Chondrocyte (in vitro differentiated cells): ENCODE measurements around the gene ZPLD1. TPM values are rescaled to one million over a fixed set of nuclear protein-coding genes. Genes with fewer than 3 reads are reported as not detected.

Experiments
- DNase-seq: peaks from one replicate; pipeline ENCODE4 v3.0.0; 2021; ENCODE audit warnings: mixed read lengths, low spot score
- H3K27ac Mint-ChIP-seq: one replicate; pipeline ENCODE4 v1.8.0; 2021; ENCODE audit warnings: mild to moderate bottlenecking, moderate library complexity, mixed read lengths; ENCODE audit not compliant: unreplicated experiment
- H3K27me3 Mint-ChIP-seq: 2 replicates; pipeline ENCODE4 v1.8.0; 2021; ENCODE audit warnings: low read depth, mixed read lengths
- H3K36me3 Mint-ChIP-seq: 2 replicates; pipeline ENCODE4 v1.8.0; 2021; ENCODE audit warnings: low read depth, mixed read lengths
- H3K4me1 Mint-ChIP-seq: 2 replicates; pipeline ENCODE4 v1.8.0; 2021; ENCODE audit warnings: low read depth, mild to moderate bottlenecking, mixed read lengths
- H3K4me3 Mint-ChIP-seq: one replicate; pipeline ENCODE4 v1.8.0; 2021; ENCODE audit warnings: mild to moderate bottlenecking, moderate library complexity, mixed read lengths; ENCODE audit not compliant: unreplicated experiment
- H3K9me3 Mint-ChIP-seq: 2 replicates; pipeline ENCODE4 v1.8.0; 2021; ENCODE audit warnings: low read depth, mixed read lengths
- total RNA-seq: library from RNA; stranded (reverse); gene quantifications from 3 replicates; pipeline ENCODE4 v1.2.1, GENCODE V29; 2021
- TF ChIP-seq, protein P1 (sequence below): fragments of 200-600 bp; sonication (generic); IDR thresholded peaks from 2 replicates; pipeline ENCODE4 v1.5.0; 2021; ENCODE audit warnings: antibody characterized with exemption, mild to moderate bottlenecking, moderate library complexity

ZPLD1 gene
- total RNA-seq, 1 donor from 2014 or later: not detected

DNA sequence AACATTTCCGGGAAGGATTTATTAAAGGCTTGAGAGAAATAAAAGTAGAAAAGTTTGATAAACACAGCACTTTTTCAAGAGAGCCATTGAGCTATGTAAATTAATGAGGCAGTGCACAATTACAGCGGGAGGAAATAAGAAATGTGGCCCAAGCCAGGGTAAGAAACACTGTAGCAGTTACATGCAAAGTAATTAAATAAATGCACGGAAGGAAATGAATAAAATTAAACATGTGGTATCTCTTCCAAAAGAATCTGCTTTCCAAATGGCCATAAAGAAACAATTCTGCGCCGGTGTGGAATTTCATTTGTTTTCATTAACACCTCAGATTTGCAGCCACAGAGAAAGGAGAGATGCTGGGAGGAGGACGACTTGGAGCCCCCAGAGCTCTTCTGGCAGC, 35.3 kb downstream of the ZPLD1 start:
- no peak for DNase-seq
- H3K27ac Mint-ChIP-seq: no peak overlapping the region
- peaks cover 3% of the 10 kb centered on the region for H3K9me3 Mint-ChIP-seq
- H3K36me3 Mint-ChIP-seq: no peaks in the 10 kb centered on the region
- no peaks in the 10 kb centered on the region for H3K4me1 Mint-ChIP-seq
- TF ChIP-seq, protein P1, sequence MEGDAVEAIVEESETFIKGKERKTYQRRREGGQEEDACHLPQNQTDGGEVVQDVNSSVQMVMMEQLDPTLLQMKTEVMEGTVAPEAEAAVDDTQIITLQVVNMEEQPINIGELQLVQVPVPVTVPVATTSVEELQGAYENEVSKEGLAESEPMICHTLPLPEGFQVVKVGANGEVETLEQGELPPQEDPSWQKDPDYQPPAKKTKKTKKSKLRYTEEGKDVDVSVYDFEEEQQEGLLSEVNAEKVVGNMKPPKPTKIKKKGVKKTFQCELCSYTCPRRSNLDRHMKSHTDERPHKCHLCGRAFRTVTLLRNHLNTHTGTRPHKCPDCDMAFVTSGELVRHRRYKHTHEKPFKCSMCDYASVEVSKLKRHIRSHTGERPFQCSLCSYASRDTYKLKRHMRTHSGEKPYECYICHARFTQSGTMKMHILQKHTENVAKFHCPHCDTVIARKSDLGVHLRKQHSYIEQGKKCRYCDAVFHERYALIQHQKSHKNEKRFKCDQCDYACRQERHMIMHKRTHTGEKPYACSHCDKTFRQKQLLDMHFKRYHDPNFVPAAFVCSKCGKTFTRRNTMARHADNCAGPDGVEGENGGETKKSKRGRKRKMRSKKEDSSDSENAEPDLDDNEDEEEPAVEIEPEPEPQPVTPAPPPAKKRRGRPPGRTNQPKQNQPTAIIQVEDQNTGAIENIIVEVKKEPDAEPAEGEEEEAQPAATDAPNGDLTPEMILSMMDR: no peak
- peaks cover 24% of the 10 kb centered on the region for H3K27me3 Mint-ChIP-seq
- no peak overlapping the region for H3K4me3 Mint-ChIP-seq

DNA sequence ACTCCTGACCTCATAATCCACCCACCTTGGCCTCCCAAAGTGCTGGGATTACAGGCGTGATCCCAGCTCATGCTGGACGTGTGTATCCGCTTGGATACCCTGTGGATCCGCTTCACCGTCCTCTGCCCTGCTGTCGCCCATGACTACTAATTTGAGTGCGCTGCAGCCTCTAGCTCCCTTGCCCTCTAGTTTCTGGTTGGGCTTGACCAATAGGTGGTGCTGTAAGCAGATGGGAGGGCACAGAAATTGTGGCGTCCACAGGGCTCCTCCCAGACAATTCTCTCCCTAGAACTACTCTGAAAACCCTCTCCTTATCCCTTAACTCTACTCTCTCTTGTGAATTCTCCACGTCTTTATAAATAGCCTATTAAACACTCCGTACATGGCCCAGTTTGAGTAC, 36.2 kb downstream of the ZPLD1 start:
- Mint-ChIP-seq H3K4me1 (no peaks in the 10 kb centered on the region), H3K4me3 (no peak overlapping the region), H3K27me3 (peaks cover 20% of the 10 kb centered on the region), H3K36me3 (no peaks in the 10 kb centered on the region), H3K27ac (no peak overlapping the region), H3K9me3 (peaks cover 3% of the 10 kb centered on the region)
- DNase-seq: no peak
- TF ChIP-seq, protein P1: no peak

DNA sequence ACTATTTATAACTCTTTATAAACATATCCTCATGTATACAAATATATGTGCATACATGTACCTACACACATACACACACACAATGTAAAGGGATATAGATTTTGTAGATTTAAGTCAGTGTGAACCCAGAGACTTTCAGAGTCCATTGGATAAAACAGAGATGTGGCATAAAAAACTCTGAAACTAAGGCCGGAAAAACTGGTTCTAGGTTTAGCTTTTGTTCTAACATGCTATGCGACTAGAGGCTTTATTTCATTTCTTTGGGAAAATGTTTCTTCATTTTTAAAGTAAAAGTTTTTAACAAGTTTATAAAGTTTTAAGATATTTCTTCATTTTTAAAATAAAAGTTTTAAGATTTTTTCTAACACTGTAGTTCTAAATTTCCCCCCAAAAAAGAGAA, 36.7 kb downstream of the ZPLD1 start:
- TF ChIP-seq, protein P1: no peak
- no peak for DNase-seq
- Mint-ChIP-seq H3K27ac (no peak overlapping the region), H3K36me3 (no peaks in the 10 kb centered on the region), H3K9me3 (peaks cover 3% of the 10 kb centered on the region), H3K4me3 (no peak overlapping the region), H3K4me1 (no peaks in the 10 kb centered on the region), H3K27me3 (peaks cover 20% of the 10 kb centered on the region)

DNA sequence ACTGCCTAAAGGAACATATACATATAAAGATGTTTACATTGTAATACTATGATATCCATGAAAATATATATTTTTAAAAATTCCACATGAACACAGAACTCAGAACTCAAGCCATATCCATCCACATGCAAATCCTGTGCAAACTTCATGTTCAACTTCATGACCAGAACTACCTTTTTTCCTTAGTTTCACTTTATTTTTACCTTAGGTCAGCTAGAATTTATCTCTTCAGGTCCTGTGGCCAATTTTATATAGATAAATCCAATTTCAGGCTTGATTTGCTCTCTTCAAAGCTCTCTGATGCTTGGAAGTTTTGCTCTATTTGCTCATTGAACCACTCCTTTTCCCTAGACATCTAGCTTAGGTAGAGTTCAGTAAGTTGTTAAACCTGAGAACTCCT, 38.8 kb downstream of the ZPLD1 start:
- Mint-ChIP-seq H3K36me3 (no peaks in the 10 kb centered on the region), H3K4me1 (no peaks in the 10 kb centered on the region), H3K27ac (no peak overlapping the region), H3K4me3 (no peak overlapping the region), H3K9me3 (peaks cover 3% of the 10 kb centered on the region), H3K27me3 (peaks cover 24% of the 10 kb centered on the region)
- TF ChIP-seq, protein P1: no peak
- DNase-seq: no peak

DNA sequence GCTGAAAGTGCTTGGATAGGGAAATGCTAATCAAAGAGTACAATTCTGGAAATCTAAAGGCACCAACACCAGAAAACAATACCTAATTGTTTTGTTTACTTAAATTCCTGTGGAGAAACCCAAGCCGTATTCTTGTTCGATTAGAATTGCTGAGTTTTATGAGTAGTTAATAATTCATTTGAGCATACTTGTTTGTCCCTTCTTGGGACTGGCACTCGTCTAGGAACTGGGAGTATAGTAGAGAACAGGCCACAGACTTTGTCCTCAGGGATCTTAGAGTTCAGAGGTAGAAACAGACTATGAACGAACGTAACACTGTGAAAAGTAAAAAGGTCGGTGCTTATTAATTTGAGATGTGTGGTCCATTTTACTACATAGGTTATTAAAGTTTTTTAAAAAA, 39.4 kb downstream of the ZPLD1 start:
- Mint-ChIP-seq H3K4me3 (no peak overlapping the region), H3K36me3 (no peaks in the 10 kb centered on the region)
- TF ChIP-seq, protein P1: no peak

More for the DNA sequence above, 39.4 kb downstream of the ZPLD1 start:
- no peak for DNase-seq
- Mint-ChIP-seq H3K9me3 (peaks cover 3% of the 10 kb centered on the region), H3K27me3 (peaks cover 27% of the 10 kb centered on the region), H3K4me1 (no peaks in the 10 kb centered on the region), H3K27ac (no peak overlapping the region)
